IPS-15b (cell line): ENCODE data around the gene MUC3A.
"Not testable (repeated sequence)": the region's sequence is repeated elsewhere in the genome, so short reads cannot be mapped to it uniquely, and the experiment has no call there.

Experiments
- H3K27me3 ChIP-seq: one replicate; pipeline ENCODE4 v1.6.1; 2013; ENCODE audit warnings: low read length; ENCODE audit not compliant: control insufficient read depth, insufficient read depth
- H3K36me3 ChIP-seq: one replicate; pipeline ENCODE4 v1.6.1; 2013; ENCODE audit warnings: low read length; ENCODE audit not compliant: control insufficient read depth, insufficient read depth
- H3K4me1 ChIP-seq: one replicate; pipeline ENCODE4 v1.6.1; 2013; ENCODE audit warnings: mild to moderate bottlenecking, low read length; ENCODE audit not compliant: control insufficient read depth, insufficient read depth
- H3K4me3 ChIP-seq: one replicate; pipeline ENCODE4 v1.5.1; 2013; ENCODE audit warnings: low read depth, low read length
- H3K9ac ChIP-seq: one replicate; pipeline ENCODE4 v1.6.1; 2013; ENCODE audit warnings: low read depth, mild to moderate bottlenecking, low read length
- H3K9me3 ChIP-seq: one replicate; pipeline ENCODE4 v1.6.1; 2013; ENCODE audit warnings: mild to moderate bottlenecking, low read length; ENCODE audit not compliant: control insufficient read depth, insufficient read depth

The MUC3A gene

GRCh38 chr7:100919779-100920437, 29.4 kb upstream of the MUC3A start:
- not testable (repeated sequence) for H3K9ac ChIP-seq, H3K27me3 ChIP-seq, H3K4me3 ChIP-seq, H3K4me1 ChIP-seq, H3K36me3 ChIP-seq, H3K9me3 ChIP-seq

GRCh38 chr7:100921039-100921438, 28.3 kb upstream of the MUC3A start:
- Histone ChIP-seq H3K4me3 (no peak overlapping the region), H3K36me3 (no peaks in the 10 kb centered on the region), H3K27me3 (no peaks in the 10 kb centered on the region), H3K4me1 (peaks cover 2% of the 10 kb centered on the region), H3K9ac (no peak overlapping the region), H3K9me3 (no peaks in the 10 kb centered on the region)

- not testable (repeated sequence) for H3K9ac ChIP-seq, H3K27me3 ChIP-seq, H3K9me3 ChIP-seq, H3K36me3 ChIP-seq, H3K4me3 ChIP-seq, H3K4me1 ChIP-seq
Measured at GRCh38 chr7:100923616-100924015, 25.7 kb upstream of the MUC3A start.

- Histone ChIP-seq H3K27me3 (no peaks in the 10 kb centered on the region), H3K4me3 (no peak overlapping the region), H3K9ac (peak overlapping the region; percentile 56), H3K36me3 (no peaks in the 10 kb centered on the region), H3K9me3 (peaks cover 2% of the 10 kb centered on the region), H3K4me1 (peaks cover 12% of the 10 kb centered on the region)
Measured at GRCh38 chr7:100929808-100930174, 19.5 kb upstream of the MUC3A start.

- Histone ChIP-seq H3K9ac (no peak overlapping the region), H3K27me3 (no peaks in the 10 kb centered on the region), H3K36me3 (no peaks in the 10 kb centered on the region), H3K9me3 (peaks cover 6% of the 10 kb centered on the region), H3K4me1 (peaks cover 9% of the 10 kb centered on the region), H3K4me3 (no peak overlapping the region)
Measured at GRCh38 chr7:100933734-100934133, 15.6 kb upstream of the MUC3A start.

GRCh38 chr7:100935381-100935780, 14.0 kb upstream of the MUC3A start:
- not testable (repeated sequence) for H3K9me3 ChIP-seq, H3K36me3 ChIP-seq, H3K4me3 ChIP-seq, H3K9ac ChIP-seq, H3K27me3 ChIP-seq, H3K4me1 ChIP-seq

GRCh38 chr7:100936167-100936566, 13.2 kb upstream of the MUC3A start:
- H3K36me3 ChIP-seq, H3K27me3 ChIP-seq, H3K9me3 ChIP-seq, H3K9ac ChIP-seq, H3K4me1 ChIP-seq, H3K4me3 ChIP-seq: not testable (repeated sequence)

- Histone ChIP-seq H3K27me3 (no peaks in the 10 kb centered on the region), H3K36me3 (no peaks in the 10 kb centered on the region), H3K9ac (no peak overlapping the region), H3K9me3 (no peaks in the 10 kb centered on the region), H3K4me3 (no peak overlapping the region), H3K4me1 (peaks cover 5% of the 10 kb centered on the region)
Measured at GRCh38 chr7:100942045-100942774, 7.1 kb upstream of the MUC3A start.

- H3K9ac ChIP-seq = no peak overlapping the region
- peaks cover 5% of the 10 kb centered on the region for H3K4me1 ChIP-seq
- no peaks in the 10 kb centered on the region for H3K27me3 ChIP-seq
- no peaks in the 10 kb centered on the region for H3K9me3 ChIP-seq
- no peak overlapping the region for H3K4me3 ChIP-seq
- H3K36me3 ChIP-seq = no peaks in the 10 kb centered on the region
Measured at GRCh38 chr7:100943693-100944092, 5.6 kb upstream of the MUC3A start.

- Histone ChIP-seq H3K27me3 (no peaks in the 10 kb centered on the region), H3K4me3 (no peak overlapping the region), H3K4me1 (peaks cover 8% of the 10 kb centered on the region), H3K36me3 (no peaks in the 10 kb centered on the region), H3K9ac (no peak overlapping the region), H3K9me3 (no peaks in the 10 kb centered on the region)
Measured at GRCh38 chr7:100944138-100944537, 5.2 kb upstream of the MUC3A start.

GRCh38 chr7:100946111-100946510, 3.2 kb upstream of the MUC3A start:
- Histone ChIP-seq H3K4me1 (peaks cover 23% of the 10 kb centered on the region), H3K4me3 (no peak overlapping the region), H3K9me3 (no peaks in the 10 kb centered on the region), H3K27me3 (no peaks in the 10 kb centered on the region), H3K36me3 (no peaks in the 10 kb centered on the region), H3K9ac (no peak overlapping the region)

GRCh38 chr7:100946766-100947365, 2.5 kb upstream of the MUC3A start:
- no peak overlapping the region for H3K9ac ChIP-seq
- no peak overlapping the region for H3K4me3 ChIP-seq
- no peaks in the 10 kb centered on the region for H3K27me3 ChIP-seq
- no peaks in the 10 kb centered on the region for H3K36me3 ChIP-seq
- H3K9me3 ChIP-seq = no peaks in the 10 kb centered on the region
- peaks cover 29% of the 10 kb centered on the region for H3K4me1 ChIP-seq
